ENCODE measurements around the gene COL23A1. TPM values are rescaled to one million over a fixed set of nuclear protein-coding genes. Genes with fewer than 3 reads are reported as not detected.

COL23A1 gene
- total RNA-seq, 1 experiment from 2014 or later, result 0.18 TPM

DNA sequence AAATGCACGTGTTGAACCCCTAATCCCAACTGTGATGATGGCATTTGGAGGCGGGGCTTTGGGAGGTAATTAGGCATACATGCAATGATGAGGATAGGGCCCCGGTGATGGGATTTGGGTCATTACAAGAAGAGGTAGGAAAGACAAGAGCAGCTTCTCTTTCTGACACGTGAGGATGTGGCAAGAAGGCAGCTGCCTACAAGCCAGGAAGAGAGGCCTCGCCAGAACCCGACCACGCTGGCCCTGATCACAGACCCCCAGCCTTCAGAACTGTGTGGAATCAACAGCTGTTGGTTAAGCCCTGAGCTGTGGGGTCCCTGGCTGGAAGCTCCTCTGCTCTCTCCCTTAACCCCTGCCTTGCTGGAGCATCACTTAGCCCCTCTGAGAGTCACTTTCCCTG lies 57.5 kb downstream of the COL23A1 start:
- Mint-ChIP-seq H3K36me3 (ENCODE audit: insufficient read depth, unreplicated experiment) (no peaks in the 10 kb centered on the region), H3K27me3 (ENCODE audit: insufficient read depth, unreplicated experiment) (no peaks in the 10 kb centered on the region), H3K27ac (ENCODE audit: unreplicated experiment) (no peak overlapping the region), H3K4me3 (ENCODE audit: unreplicated experiment) (no peak overlapping the region), H3K9me3 (ENCODE audit: unreplicated experiment) (no peaks in the 10 kb centered on the region), H3K4me1 (ENCODE audit: low read depth, unreplicated experiment) (no peaks in the 10 kb centered on the region)
- DNase-seq, result no peak
- ChIA-PET CTCF (no interaction called here), POLR2A (no interaction called here)
- no peak overlapping the region for H3K4me3 ChIP-seq (ENCODE audit: low read depth, low read length)
- BruUV-seq (replicated peaks), result no TSS peak
- H3K27me3 ChIP-seq (replicated peaks; ENCODE audit: control insufficient read depth, insufficient read depth, low read length), result no peaks in the 10 kb centered on the region
- TF ChIP-seq CTCF (IDR thresholded peaks at IDR 0.05; ENCODE audit: insufficient read depth in 1 of 2, low read depth in 1 of 2, low read length in 1 of 2, severe bottlenecking in 1 of 2, unreplicated experiment in 1 of 2), result no peak
- no peaks in the 10 kb centered on the region for H3K9me3 ChIP-seq
- intact Hi-C loops (cut with micrococcal nuclease; ENCODE audit: unreplicated experiment), result no loop called here
- no peaks in the 10 kb centered on the region for H3K4me1 ChIP-seq
- no peaks in the 10 kb centered on the region for H3K36me3 ChIP-seq (ENCODE audit: control insufficient read depth, insufficient read depth, low read length)

GRCh38 chr5:178532236-178532635 lies 58.0 kb downstream of the COL23A1 start:
- Mint-ChIP-seq H3K4me1 (ENCODE audit: low read depth, unreplicated experiment) (no peaks in the 10 kb centered on the region), H3K9me3 (ENCODE audit: unreplicated experiment) (no peaks in the 10 kb centered on the region), H3K27me3 (ENCODE audit: insufficient read depth, unreplicated experiment) (no peaks in the 10 kb centered on the region), H3K27ac (ENCODE audit: unreplicated experiment) (no peak overlapping the region), H3K36me3 (ENCODE audit: insufficient read depth, unreplicated experiment) (no peaks in the 10 kb centered on the region), H3K4me3 (ENCODE audit: unreplicated experiment) (no peak overlapping the region)
- DNase-seq, result no peak
- no peaks in the 10 kb centered on the region for H3K4me1 ChIP-seq
- H3K4me3 ChIP-seq (ENCODE audit: low read depth, low read length), result no peak overlapping the region
- BruUV-seq (replicated peaks), result no TSS peak
- POLR2A ChIA-PET, result no interaction called here
- H3K9me3 ChIP-seq, result no peaks in the 10 kb centered on the region
- H3K27me3 ChIP-seq (replicated peaks; ENCODE audit: control insufficient read depth, insufficient read depth, low read length), result no peaks in the 10 kb centered on the region
- no peak for TF ChIP-seq CTCF (IDR thresholded peaks at IDR 0.05; ENCODE audit: insufficient read depth in 1 of 2, low read depth in 1 of 2, low read length in 1 of 2, severe bottlenecking in 1 of 2, unreplicated experiment in 1 of 2)
- CTCF ChIA-PET, result no interaction called here
- no peaks in the 10 kb centered on the region for H3K36me3 ChIP-seq (ENCODE audit: control insufficient read depth, insufficient read depth, low read length)
- intact Hi-C loops (cut with micrococcal nuclease; ENCODE audit: unreplicated experiment), result no loop called here

- no peaks in the 10 kb centered on the region for H3K27me3 ChIP-seq (replicated peaks; ENCODE audit: control insufficient read depth, insufficient read depth, low read length)
Measured at GRCh38 chr5:178531786-178532185, 58.4 kb downstream of the COL23A1 start.

More at GRCh38 chr5:178531786-178532185, 58.4 kb downstream of the COL23A1 start:
- H3K4me1 ChIP-seq, result no peaks in the 10 kb centered on the region
- CTCF ChIA-PET, result no interaction called here
- H3K27ac Mint-ChIP-seq (ENCODE audit: unreplicated experiment), result no peak overlapping the region
- POLR2A ChIA-PET, result no interaction called here
- no peaks in the 10 kb centered on the region for H3K4me1 Mint-ChIP-seq (ENCODE audit: low read depth, unreplicated experiment)
- no peaks in the 10 kb centered on the region for H3K27me3 Mint-ChIP-seq (ENCODE audit: insufficient read depth, unreplicated experiment)
- no peaks in the 10 kb centered on the region for H3K36me3 ChIP-seq (ENCODE audit: control insufficient read depth, insufficient read depth, low read length)
- no peak for DNase-seq
- no peaks in the 10 kb centered on the region for H3K9me3 ChIP-seq
- H3K4me3 Mint-ChIP-seq (ENCODE audit: unreplicated experiment), result no peak overlapping the region
- no TSS peak for BruUV-seq (replicated peaks)
- TF ChIP-seq CTCF (IDR thresholded peaks at IDR 0.05; ENCODE audit: insufficient read depth in 1 of 2, low read depth in 1 of 2, low read length in 1 of 2, severe bottlenecking in 1 of 2, unreplicated experiment in 1 of 2), result no peak
- no peaks in the 10 kb centered on the region for H3K36me3 Mint-ChIP-seq (ENCODE audit: insufficient read depth, unreplicated experiment)
- intact Hi-C loops (cut with micrococcal nuclease; ENCODE audit: unreplicated experiment), result no loop called here
- H3K4me3 ChIP-seq (ENCODE audit: low read depth, low read length), result no peak overlapping the region
- no peaks in the 10 kb centered on the region for H3K9me3 Mint-ChIP-seq (ENCODE audit: unreplicated experiment)

All from Caco-2 (cell line).